NCI-H1092 (cell line): ENCODE results near the gene C7orf33.
"Not testable (repeated sequence)": the region's sequence is repeated elsewhere in the genome, so short reads cannot be mapped to it uniquely, and the experiment has no call there.

Experiments used
- DNase-seq: peaks from one replicate; lab custom pipeline; 2025; lab: John Stamatoyannopoulos, UW

Gene C7orf33, protein sequence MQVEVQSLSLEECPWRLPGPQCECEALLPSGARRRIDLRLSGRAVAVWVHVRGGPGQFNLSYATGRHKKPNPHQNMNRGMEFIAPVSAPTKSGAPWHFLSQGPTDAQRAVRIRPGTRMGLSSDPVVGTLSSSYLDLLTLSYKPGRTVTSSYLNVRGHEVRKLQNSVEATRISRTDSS

GRCh38 chr7:148590471-148590870 lies at the start of gene C7orf33:
TSS of gene C7orf33 (plus strand) at chr7:148590766. CDS start at chr7:148590926, 160 bp downstream.
- no peak for DNase-seq

DNA sequence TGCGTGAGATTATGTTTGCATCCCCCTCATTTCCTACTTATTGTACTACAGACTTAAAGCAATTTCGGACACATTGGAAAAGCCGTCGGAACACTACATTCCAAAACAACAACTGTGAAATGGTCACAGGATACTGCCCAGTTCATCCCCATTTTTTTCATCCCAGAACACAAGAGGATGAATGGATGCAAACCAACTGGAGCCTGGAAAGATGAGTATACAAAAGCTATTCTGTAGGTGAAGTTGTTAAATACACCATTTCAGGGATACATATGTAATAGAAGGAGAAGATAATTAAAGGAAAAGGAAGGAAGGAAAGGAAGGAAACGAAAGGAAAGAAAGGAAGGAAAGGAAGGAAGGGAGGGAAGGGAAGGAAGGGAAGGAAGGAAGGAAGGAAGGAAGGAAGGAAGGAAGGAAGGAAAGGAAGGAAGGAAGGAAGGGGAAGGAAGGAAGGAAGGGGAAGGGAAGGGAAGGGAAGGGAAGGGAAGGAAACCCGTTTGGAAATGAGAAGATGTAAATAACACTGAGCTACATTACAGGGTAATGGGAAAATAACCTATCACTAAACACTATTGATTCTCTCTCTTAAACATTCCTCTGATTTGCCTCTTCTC lies 48.6 kb upstream of the C7orf33 start:
- no peak for DNase-seq

DNA sequence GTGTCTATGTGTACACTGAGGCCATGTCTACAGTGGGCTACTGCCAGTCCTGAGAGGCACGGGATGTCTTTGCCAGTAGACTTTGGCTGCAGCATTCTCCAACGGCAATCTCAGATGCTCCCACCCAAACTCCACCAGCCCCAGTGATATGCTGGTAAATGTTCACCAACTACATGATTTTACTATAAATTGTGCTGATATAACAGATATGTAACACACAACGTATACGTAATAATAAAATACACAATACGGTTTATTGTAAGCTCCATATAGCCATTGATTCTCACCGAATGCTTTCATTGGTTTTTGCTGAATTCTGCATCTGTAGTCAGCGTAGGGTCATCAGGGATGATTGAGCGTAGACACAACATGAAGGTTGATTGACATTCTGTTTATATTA lies 47.3 kb upstream of the C7orf33 start:
- DNase-seq: no peak

GRCh38 chr7:148545172-148545571 lies 45.4 kb upstream of the C7orf33 start:
- DNase-seq: no peak

GRCh38 chr7:148545932-148546331 lies 44.6 kb upstream of the C7orf33 start:
- no peak for DNase-seq

DNA sequence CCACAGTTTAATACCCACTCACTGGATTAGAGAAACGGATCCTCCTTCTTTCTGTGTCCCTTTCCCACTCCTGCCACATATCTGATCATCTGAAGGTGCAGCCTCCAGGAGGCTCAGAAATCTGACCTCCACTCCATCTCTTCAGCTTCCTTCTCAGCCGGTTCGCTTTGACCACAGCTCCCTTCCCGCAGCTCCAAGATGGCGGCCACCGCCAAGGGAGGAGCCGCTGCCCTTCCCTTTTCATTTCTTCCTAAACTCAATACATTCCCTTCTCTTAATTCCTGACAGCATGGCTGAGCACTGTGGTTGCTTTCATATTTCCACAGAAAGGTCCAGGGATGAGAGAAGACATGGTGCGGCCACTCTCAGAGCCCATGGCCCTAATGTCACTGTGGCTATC lies 43.7 kb upstream of the C7orf33 start:
- DNase-seq: no peak

- DNase-seq: no peak
Measured at GRCh38 chr7:148547951-148548350, 42.6 kb upstream of the C7orf33 start.

DNA sequence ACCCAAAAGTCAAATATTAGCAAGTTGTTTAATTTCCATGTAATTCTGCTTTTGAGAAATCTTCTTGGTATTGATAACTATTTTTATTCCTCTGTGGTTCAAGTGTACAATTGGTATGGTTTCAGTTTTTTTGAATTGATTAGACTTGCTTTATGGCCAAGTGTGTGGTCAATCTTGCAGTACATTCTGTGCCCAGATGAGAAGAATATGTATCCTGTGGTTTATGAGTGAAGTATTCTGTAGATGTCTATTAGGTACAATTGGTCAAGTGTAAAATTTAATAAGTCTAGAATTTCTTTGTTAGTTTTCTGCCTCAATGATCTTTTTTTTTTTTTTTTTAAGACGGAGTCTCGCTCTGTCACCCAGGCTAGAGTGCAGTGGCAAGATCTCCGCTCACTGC lies 36.6 kb upstream of the C7orf33 start:
- DNase-seq: no peak

GRCh38 chr7:148556892-148557291 lies 33.7 kb upstream of the C7orf33 start:
- DNase-seq: no peak

- no peak for DNase-seq
Measured at GRCh38 chr7:148558914-148559313, 31.7 kb upstream of the C7orf33 start.

- no peak for DNase-seq
Measured at GRCh38 chr7:148561099-148561498, 29.5 kb upstream of the C7orf33 start.

DNA sequence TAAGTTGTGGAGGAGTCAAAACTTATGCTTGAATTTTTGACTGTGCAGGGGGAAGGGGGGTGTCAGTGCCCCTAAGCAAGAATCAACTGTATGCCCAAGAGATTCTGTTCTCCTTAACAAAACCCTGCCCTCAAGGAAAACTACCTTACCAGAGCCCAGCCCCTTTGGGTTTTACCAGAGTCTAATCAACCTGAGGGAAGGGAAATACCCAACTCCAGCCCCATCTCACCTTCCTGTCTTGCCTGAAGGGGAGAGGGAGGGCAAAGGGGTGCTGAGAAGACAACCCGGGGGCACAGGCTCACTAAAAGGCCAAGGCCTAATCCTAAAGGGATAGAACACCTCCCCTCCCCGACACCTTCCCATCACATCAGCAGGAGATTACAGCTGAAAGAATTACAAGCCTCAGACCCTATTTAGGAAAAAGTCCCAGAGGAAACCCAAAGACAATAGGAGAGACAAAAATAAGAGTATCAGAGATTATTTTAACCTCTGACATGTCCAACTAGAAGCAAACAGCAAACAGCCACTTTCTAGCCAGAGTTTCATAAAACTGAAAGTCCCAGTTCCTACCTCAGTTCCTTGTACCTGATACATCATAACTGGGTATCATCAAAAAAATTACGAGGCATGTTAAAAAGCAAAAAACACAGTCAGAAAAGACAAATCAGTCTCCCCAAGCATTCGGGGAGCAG lies 26.8 kb upstream of the C7orf33 start:
- DNase-seq: no peak

GRCh38 chr7:148564275-148564951 lies 26.2 kb upstream of the C7orf33 start:
- not testable (repeated sequence) for DNase-seq

GRCh38 chr7:148566736-148567135 lies 23.8 kb upstream of the C7orf33 start:
- DNase-seq: no peak

DNA sequence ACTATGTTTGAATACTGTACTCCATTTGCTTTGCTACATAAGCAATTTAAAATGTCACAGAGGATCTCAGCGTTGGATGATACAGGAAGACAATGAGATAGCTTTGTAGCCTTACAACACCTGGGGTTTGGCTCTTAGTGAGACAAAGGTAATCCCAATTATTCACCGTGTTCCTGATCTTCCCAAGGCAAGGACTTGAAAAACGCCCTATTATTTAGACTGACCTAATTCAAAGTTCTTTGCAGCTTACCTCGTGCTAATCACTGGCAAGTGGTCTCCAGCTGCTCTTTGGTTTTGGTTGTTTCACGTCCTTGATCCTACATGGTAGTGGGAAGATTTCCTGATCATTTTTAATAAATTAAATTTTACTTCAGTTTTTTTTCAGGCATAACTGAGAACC lies 23.0 kb upstream of the C7orf33 start:
- no peak for DNase-seq

- no peak for DNase-seq
Measured at GRCh38 chr7:148570510-148570909, 20.1 kb upstream of the C7orf33 start.

DNA sequence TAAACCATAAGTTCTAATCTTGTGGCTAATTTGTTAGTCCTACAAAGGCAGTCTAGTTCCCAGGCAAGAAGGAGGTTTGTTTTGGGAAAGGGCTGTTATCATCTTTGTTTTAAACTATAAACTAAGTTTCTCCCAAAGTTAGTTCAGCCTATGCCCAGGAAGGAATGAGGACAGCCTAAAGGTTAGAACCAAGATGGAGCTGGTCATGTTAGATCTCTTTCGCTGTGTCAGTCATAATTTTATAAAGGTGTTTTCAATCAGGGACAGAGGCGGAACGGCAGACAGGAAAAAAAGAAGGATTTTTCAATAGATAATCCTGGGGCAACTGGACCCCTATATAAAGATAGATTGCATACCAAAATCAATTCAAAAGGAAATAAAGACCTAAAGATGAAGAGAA lies 19.6 kb upstream of the C7orf33 start:
- DNase-seq: not testable (repeated sequence)

- DNase-seq: no peak
Measured at GRCh38 chr7:148571381-148571780, 19.2 kb upstream of the C7orf33 start.

GRCh38 chr7:148572067-148572522 lies 18.5 kb upstream of the C7orf33 start:
- no peak for DNase-seq

- DNase-seq: not testable (repeated sequence)
Measured at GRCh38 chr7:148573581-148573980, 17.0 kb upstream of the C7orf33 start.

GRCh38 chr7:148575640-148576411 lies 14.7 kb upstream of the C7orf33 start:
- DNase-seq: peak; percentile 69

GRCh38 chr7:148579366-148579765 lies 11.2 kb upstream of the C7orf33 start:
- no peak for DNase-seq
